Right lobe of liver (tissue), 6 donors: ENCODE results near the gene METTL24. TPM values are rescaled to one million over a fixed set of nuclear protein-coding genes. Genes with fewer than 3 reads are reported as not detected.

Experiments used
- ATAC-seq, 4 donors: fragments of 200-7000 bp; cut with Tn5 transposase; one replicate each; pipeline ENCODE4 v1.9.1; 2020; ENCODE audit warnings: mild to moderate bottlenecking in 4 of 4, moderate library complexity in 4 of 4
- DNase-seq, 3 donors: peaks; one replicate each; pipeline ENCODE4 v3.0.0-alpha.2; 2020
- H3K27ac ChIP-seq, 3 donors: fragments of 200-600 bp; one replicate each; pipeline ENCODE4 v1.8.0; 2022
- H3K27me3 ChIP-seq, 2 donors: fragments of 200-600 bp; one replicate each; pipeline ENCODE4 v1.8.0; 2022
- H3K36me3 ChIP-seq, 4 donors: fragments of 200-600 bp; sonication (generic) in 1 of 4; one replicate each; pipeline versions ENCODE4 v1.5.1 to v1.8.0; 2017 to 2022; ENCODE audit warnings: control low read depth in 1 of 4
- H3K4me1 ChIP-seq, 4 donors: fragments of 200-600 bp; sonication (generic) in 1 of 4; one replicate each; pipeline versions ENCODE4 v1.5.1 to v1.8.0; 2017 to 2022; ENCODE audit warnings: control low read depth in 1 of 4
- H3K4me3 ChIP-seq, 3 donors: fragments of 200-600 bp; one replicate each; pipeline ENCODE4 v1.8.0; 2022
- H3K9me3 ChIP-seq, 4 donors: fragments of 200-600 bp; sonication (generic) in 1 of 4; one replicate each; pipeline versions ENCODE4 v1.5.1 to v1.8.0; 2017 to 2022; ENCODE audit warnings: control low read depth in 1 of 4
- POLR2A ChIP-seq: fragments of 450-650 bp; IDR thresholded peaks from one replicate; pipeline ENCODE4 v1.6.1; 2017; ENCODE audit warnings: antibody characterized with exemption, mild to moderate bottlenecking
- WGBS: methylation state at CpG from one replicate; pipeline ENCODE4 v1.1.6; 2018; ENCODE audit warnings: low coverage, low lambda C conversion rate; ENCODE audit not compliant: insufficient coverage; ENCODE audit errors: missing lambda C conversion rate; 5-methylcytosine and 5-hydroxymethylcytosine counted together
- intact Hi-C, 2 donors: fragments of 100-400 bp; cut with DNase I; formaldehyde crosslinking; loops; one replicate each; pipeline versions ENCODE4 v1.11.2 to v1.14.1; 2022
- long read RNA-seq: library from polyadenylated mRNA; unstranded; transcript quantifications from one replicate; pipeline ENCODE4 v2.0.0, GENCODE V29; 2019
- total RNA-seq, 6 experiments: library from RNA; depleted of rRNA in 2 of 6; stranded (reverse); fragments of >200 nt in 2 of 6; fragmentation: NEBNext Ultra II Directional in 3 of 6; extraction: Animal tissue kit (Norgen Biotek cat#: 25700) in 3 of 6; gene quantifications; one replicate each; pipeline versions ENCODE4 v1.1.0 to v1.2.4, GENCODE V29; 2016 to 2023
- TF ChIP-seq, protein P1 (sequence below), 4 donors: fragments of 200-600 bp in 3 of 4; fragments of 450-650 bp in 1 of 4; IDR thresholded peaks; one replicate each; pipeline versions ENCODE4 v1.5.1 to v1.8.0; 2016 to 2022; ENCODE audit warnings: antibody characterized with exemption in 4 of 4, mild to moderate bottlenecking in 2 of 4
- donor health status: DM: no; HTN: yes; CAD: no.
- donor health status: DM: no; HTN: no; CAD: no.
- donor health status: DM: no; HTN: no; CAD: no.
- donor health status: DM: no; HTN: yes; CAD: no.
- donor health status: DM: no; HTN: yes; CAD: no.

Gene METTL24
- 1 to 10 TPM in 2 of 6 experiments, under 1 TPM in 4; 0.37 to 1.0 (median 0.57) TPM for total RNA-seq
- long read RNA-seq, result 0 reads

DNA sequence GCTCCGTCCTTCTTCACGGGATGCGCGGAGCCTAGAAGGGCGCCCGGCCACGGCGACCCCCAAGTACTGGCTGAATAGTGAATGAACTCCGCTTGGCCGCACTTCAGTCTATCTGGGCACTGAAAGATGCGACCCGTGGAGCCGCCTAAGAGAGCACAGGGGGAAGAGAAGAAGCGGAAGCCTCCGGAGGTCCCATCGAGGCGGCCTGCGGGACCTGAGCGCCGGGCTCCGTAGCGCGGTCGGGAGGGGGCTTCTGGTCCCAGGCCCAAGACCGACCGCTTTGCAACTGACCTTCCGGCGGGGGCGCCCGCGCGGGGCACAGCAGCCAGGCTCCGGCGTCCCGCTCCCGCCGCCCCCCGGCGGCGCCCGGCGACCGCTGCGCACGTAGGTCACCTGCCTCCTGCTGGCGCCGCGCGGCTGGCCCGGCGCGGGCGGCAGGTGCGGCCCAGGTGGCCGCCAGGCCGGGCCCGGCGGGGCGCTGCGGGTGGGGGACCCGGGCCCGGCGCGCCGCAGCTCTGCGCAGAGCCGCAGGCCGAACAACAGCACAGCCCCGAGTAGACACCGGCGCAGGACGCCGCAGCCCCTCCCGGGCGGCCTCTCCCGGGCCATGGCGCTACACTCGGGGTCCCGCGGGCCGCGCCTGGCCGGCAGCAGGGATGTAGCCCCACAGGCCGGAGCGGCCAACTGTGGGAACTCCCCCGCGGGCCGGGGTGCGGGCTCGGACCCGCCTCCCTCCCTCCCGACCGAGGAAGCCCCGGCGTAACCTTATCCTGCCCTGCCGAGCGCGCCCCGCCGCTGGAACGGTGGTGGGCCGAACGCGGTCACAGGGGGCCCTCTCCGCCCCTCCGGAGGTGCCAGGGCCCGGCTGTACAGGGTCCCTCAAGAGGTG lies at the start of gene METTL24:
TSS of gene METTL24 (minus strand) at position 686 of the 889 bp plus-strand sequence. CDS start at position 609, 77 bp downstream.
- peak within 1 kb of the TSS in 1 of 3 donors; percentile 44 for H3K27ac ChIP-seq
- ATAC-seq, result peak; percentile 54 to 74 (median 61)
- H3K4me1 ChIP-seq, result peaks cover 0 to 9% (median 0%) of the 10 kb centered on the region in 4 donors
- intact Hi-C loops, result no loop called here
- 4% methylated on average over 37 of the region's 107 CpGs for WGBS
- no peaks in the 10 kb centered on the region for H3K27me3 ChIP-seq
- peak in 1 of 3 donors; percentile 39 for DNase-seq
- H3K9me3 ChIP-seq, result no peaks in the 10 kb centered on the region
- peak within 1 kb of the TSS; percentile 48 to 64 (median 50) for H3K4me3 ChIP-seq
- no peak for TF ChIP-seq POLR2A
- TF ChIP-seq, protein P1, sequence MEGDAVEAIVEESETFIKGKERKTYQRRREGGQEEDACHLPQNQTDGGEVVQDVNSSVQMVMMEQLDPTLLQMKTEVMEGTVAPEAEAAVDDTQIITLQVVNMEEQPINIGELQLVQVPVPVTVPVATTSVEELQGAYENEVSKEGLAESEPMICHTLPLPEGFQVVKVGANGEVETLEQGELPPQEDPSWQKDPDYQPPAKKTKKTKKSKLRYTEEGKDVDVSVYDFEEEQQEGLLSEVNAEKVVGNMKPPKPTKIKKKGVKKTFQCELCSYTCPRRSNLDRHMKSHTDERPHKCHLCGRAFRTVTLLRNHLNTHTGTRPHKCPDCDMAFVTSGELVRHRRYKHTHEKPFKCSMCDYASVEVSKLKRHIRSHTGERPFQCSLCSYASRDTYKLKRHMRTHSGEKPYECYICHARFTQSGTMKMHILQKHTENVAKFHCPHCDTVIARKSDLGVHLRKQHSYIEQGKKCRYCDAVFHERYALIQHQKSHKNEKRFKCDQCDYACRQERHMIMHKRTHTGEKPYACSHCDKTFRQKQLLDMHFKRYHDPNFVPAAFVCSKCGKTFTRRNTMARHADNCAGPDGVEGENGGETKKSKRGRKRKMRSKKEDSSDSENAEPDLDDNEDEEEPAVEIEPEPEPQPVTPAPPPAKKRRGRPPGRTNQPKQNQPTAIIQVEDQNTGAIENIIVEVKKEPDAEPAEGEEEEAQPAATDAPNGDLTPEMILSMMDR (IDR thresholded peaks at IDR 0.05), result peak in 2 of 4 donors; percentile 10 to 38
- H3K36me3 ChIP-seq, result no peaks in the 10 kb centered on the region

GRCh38 chr6:110404607-110405006 lies 46.5 kb upstream of the METTL24 start:
- intact Hi-C loops, result no loop called here
- no peak for DNase-seq
- ATAC-seq, result no peak
- no peak overlapping the region for H3K27ac ChIP-seq
- no peak overlapping the region for H3K4me3 ChIP-seq
- H3K27me3 ChIP-seq, result no peaks in the 10 kb centered on the region
- no peaks in the 10 kb centered on the region for H3K4me1 ChIP-seq
- no peak for TF ChIP-seq POLR2A
- H3K9me3 ChIP-seq, result no peaks in the 10 kb centered on the region
- WGBS, result 61% methylated on average over 7 of the region's 8 CpGs
- peaks cover 0 to 14% (median 2%) of the 10 kb centered on the region in 4 donors for H3K36me3 ChIP-seq

- ATAC-seq, result no peak
- H3K4me3 ChIP-seq, result no peak overlapping the region
- no peaks in the 10 kb centered on the region for H3K9me3 ChIP-seq
- WGBS, result 83% methylated on average over 4 of the region's 4 CpGs
- H3K36me3 ChIP-seq, result peaks cover 0 to 10% (median 2%) of the 10 kb centered on the region in 4 donors
- H3K4me1 ChIP-seq, result no peaks in the 10 kb centered on the region
- no peak for DNase-seq
- no peaks in the 10 kb centered on the region for H3K27me3 ChIP-seq
- intact Hi-C loops, result no loop called here
- no peak overlapping the region for H3K27ac ChIP-seq
- no peak for TF ChIP-seq POLR2A
- TF ChIP-seq, protein P1 (IDR thresholded peaks at IDR 0.05), result no peak
These were observed 43.5 kb upstream of the METTL24 start for GRCh38 chr6:110401585-110402176.

DNA sequence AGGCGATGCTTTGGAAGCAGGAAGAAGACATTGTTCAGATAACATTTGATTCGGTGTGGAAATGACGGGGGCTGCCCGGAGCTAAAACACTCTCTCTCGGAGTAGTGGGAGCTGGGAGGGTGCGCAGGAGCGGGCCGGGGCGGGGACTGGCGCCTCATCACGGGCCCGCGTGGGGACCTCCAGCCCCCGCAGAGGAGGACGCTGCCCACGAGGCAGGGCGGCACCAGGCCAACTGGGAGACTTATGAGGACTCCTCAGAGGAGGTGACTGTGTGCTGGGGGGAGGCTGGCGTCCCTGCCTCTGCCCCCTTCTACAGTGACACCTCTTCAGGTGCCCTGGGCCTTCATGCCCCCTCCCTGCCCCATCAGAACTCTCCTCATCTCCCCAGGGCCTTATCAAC lies 42.1 kb upstream of the METTL24 start:
- WGBS, result 62% methylated on average over 5 of the region's 18 CpGs
- H3K9me3 ChIP-seq, result no peaks in the 10 kb centered on the region
- intact Hi-C loops, result no loop called here
- H3K36me3 ChIP-seq, result peaks cover 0 to 10% (median 2%) of the 10 kb centered on the region in 4 donors
- peak in 1 of 4 donors; percentile 27 for ATAC-seq
- TF ChIP-seq, protein P1 (IDR thresholded peaks at IDR 0.05), result no peak
- no peak for TF ChIP-seq POLR2A
- no peaks in the 10 kb centered on the region for H3K4me1 ChIP-seq
- H3K27me3 ChIP-seq, result no peaks in the 10 kb centered on the region
- peak overlapping the region; percentile 8 to 36 (median 31) for H3K4me3 ChIP-seq
- DNase-seq, result no peak
- no peak overlapping the region for H3K27ac ChIP-seq
